Stomach (tissue), 9 donors: ENCODE measurements around the gene TMEM47. TPM values are rescaled to one million over a fixed set of nuclear protein-coding genes. Genes with fewer than 3 reads are reported as not detected.

Source experiments
- DNase-seq, 2 donors: peaks; one replicate each; pipeline versions ENCODE4 v3.0.0 to v3.0.0-alpha.2; 2013 to 2019
- H3K27ac ChIP-seq, 5 donors: fragments of 200-600 bp in 4 of 5; sonication (generic) in 4 of 5; one replicate each; pipeline ENCODE4 v1.5.1; 2013 to 2019; ENCODE audit warnings: mild to moderate bottlenecking in 1 of 5, moderate library complexity in 1 of 5
- H3K27me3 ChIP-seq, 3 donors: fragments of 200-600 bp; sonication (generic); one replicate each; pipeline ENCODE4 v1.5.1; 2017 to 2019; ENCODE audit warnings: mixed run types in 1 of 3
- H3K36me3 ChIP-seq, 4 donors: fragments of 200-600 bp; sonication (generic); 1 replicate in 3 of 4; 2 replicates in 1 of 4; pipeline ENCODE4 v1.5.1; 2016 to 2019
- H3K4me1 ChIP-seq, 4 donors: fragments of 200-600 bp; sonication (generic); one replicate each; pipeline ENCODE4 v1.5.1; 2016 to 2019
- H3K4me3 ChIP-seq, 4 donors: fragments of 200-600 bp; sonication (generic) in 3 of 4; one replicate each; pipeline ENCODE4 v1.5.1; 2016 to 2019; ENCODE audit warnings: mild to moderate bottlenecking in 1 of 4
- H3K9me3 ChIP-seq, 4 donors: fragments of 200-600 bp; sonication (generic); one replicate each; pipeline ENCODE4 v1.5.1; 2016 to 2019
- EP300 ChIP-seq: sonication (generic); formaldehyde crosslinking; IDR thresholded peaks from one replicate; pipeline ENCODE4 v1.6.1; 2017; ENCODE audit warnings: antibody characterized with exemption
- POLR2A ChIP-seq, 4 donors: fragments of 450-650 bp; IDR thresholded peaks; one replicate each; pipeline ENCODE4 v1.6.1; 2016; ENCODE audit warnings: antibody characterized with exemption in 4 of 4, control low read depth in 2 of 4, mild to moderate bottlenecking in 1 of 4, moderate library complexity in 1 of 4
- POLR2AphosphoS5 ChIP-seq, 3 donors: sonication (generic); formaldehyde crosslinking; IDR thresholded peaks; one replicate each; pipeline ENCODE4 v1.6.1; 2016; ENCODE audit warnings: antibody characterized with exemption in 3 of 3
- WGBS, 5 donors: extraction: QIAGEN DNeasy Blood & Tissue Kit in 3 of 5; methylation state at CpG; one replicate each; pipeline versions ENCODE4 v1.1.5 to v1.1.7; 2013 to 2018; 5-methylcytosine and 5-hydroxymethylcytosine counted together
- intact Hi-C: fragments of 100-400 bp; cut with DNase I; formaldehyde crosslinking; loops from one replicate; pipeline ENCODE4 v1.15.1; 2023; ENCODE audit warnings: low total_unique reads
- polyA plus RNA-seq, 3 donors: library from polyadenylated mRNA; stranded (reverse); fragments of 200-250 nt; gene quantifications; one replicate each; pipeline ENCODE4 v1.2.3, GENCODE V29; 2013
- total RNA-seq, 5 donors: library from RNA; depleted of rRNA; stranded (reverse); fragments of >200 nt; gene quantifications; one replicate each; pipeline versions ENCODE4 v1.1.0 to v1.2.3, GENCODE V29; 2014 to 2016
- TF ChIP-seq, protein P1 (sequence below), 7 experiments: fragments of 450-650 bp in 4 of 7; fragments of 200-600 bp in 3 of 7; sonication (generic) in 3 of 7; IDR thresholded peaks; one replicate each; pipeline ENCODE4 v1.5.1; 2016 to 2019; ENCODE audit warnings: antibody characterized with exemption in 7 of 7, control low read depth in 2 of 7, mild to moderate bottlenecking in 1 of 7
- donor health status: healthy with polysubstance abuse.
- donor health status: Bipolar disorder and iron deficiency.
- donor health status: healthy.

Gene TMEM47
- total and polyA plus RNA-seq, 8 donors: 5.2 to 49.2 (median 10.9) TPM

DNA sequence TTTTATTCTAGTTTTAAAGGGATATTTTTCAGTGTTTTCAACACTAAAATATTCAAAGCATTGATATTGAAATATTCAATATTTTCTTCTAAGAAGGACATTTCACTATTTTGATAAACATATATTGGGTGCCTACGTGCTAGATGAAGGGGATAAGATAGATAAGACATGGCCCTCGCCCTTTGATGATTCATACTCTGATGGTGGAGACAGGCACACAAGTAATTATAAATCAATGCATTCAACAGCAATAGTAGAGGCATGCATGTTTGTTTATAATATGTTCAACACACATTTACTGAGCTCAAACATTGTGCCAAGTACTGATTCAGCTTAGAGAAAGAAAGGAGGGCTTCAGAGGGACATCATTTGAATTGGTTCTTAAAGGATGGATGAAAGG is 22.7 kb downstream of the TMEM47 start:
- Histone ChIP-seq H3K9me3 (no peaks in the 10 kb centered on the region), H3K4me1 (no peaks in the 10 kb centered on the region), H3K4me3 (no peak overlapping the region), H3K36me3 (no peaks in the 10 kb centered on the region), H3K27me3 (no peaks in the 10 kb centered on the region), H3K27ac (no peak overlapping the region)
- 13 to 64% (median 39%) methylated on average over 2 of the region's 2 CpGs for WGBS, 5 donors
- intact Hi-C loops: no loop called here
- DNase-seq: no peak
- TF ChIP-seq EP300 (no peak), POLR2A (IDR thresholded peaks at IDR 0.05) (no peak), POLR2AphosphoS5 (IDR thresholded peaks at IDR 0.05) (no peak)
- TF ChIP-seq, protein P1, sequence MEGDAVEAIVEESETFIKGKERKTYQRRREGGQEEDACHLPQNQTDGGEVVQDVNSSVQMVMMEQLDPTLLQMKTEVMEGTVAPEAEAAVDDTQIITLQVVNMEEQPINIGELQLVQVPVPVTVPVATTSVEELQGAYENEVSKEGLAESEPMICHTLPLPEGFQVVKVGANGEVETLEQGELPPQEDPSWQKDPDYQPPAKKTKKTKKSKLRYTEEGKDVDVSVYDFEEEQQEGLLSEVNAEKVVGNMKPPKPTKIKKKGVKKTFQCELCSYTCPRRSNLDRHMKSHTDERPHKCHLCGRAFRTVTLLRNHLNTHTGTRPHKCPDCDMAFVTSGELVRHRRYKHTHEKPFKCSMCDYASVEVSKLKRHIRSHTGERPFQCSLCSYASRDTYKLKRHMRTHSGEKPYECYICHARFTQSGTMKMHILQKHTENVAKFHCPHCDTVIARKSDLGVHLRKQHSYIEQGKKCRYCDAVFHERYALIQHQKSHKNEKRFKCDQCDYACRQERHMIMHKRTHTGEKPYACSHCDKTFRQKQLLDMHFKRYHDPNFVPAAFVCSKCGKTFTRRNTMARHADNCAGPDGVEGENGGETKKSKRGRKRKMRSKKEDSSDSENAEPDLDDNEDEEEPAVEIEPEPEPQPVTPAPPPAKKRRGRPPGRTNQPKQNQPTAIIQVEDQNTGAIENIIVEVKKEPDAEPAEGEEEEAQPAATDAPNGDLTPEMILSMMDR (IDR thresholded peaks at IDR 0.05): no peak

DNA sequence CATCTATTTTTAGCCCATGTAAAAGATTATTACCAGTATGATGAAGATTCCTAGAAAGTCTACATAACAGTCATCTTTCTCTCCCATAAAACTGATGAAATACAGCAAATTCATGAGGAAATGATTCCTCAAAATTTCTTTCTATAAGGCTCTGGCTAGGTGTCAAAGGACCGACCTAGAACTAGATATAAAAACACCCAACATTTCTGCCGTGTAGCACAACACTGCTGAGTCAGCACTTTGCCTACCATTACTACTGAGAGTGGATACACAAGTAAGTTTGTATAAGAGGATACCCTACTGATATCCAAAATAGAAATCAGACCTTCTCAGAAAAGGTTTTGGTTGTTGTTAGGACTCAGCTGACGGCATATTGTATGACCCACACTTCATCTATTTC is 24.7 kb downstream of the TMEM47 start:
- Histone ChIP-seq H3K9me3 (no peaks in the 10 kb centered on the region), H3K4me1 (no peaks in the 10 kb centered on the region), H3K4me3 (no peak overlapping the region), H3K27ac (no peak overlapping the region), H3K36me3 (no peaks in the 10 kb centered on the region), H3K27me3 (no peaks in the 10 kb centered on the region)
- 67 to 80% (median 72%) methylated on average over 3 of the region's 3 CpGs for WGBS, 5 donors
- TF ChIP-seq POLR2A (IDR thresholded peaks at IDR 0.05): no peak
- no peak for TF ChIP-seq EP300
- TF ChIP-seq POLR2AphosphoS5 (IDR thresholded peaks at IDR 0.05): no peak
- TF ChIP-seq, protein P1 (IDR thresholded peaks at IDR 0.05): no peak
- DNase-seq: peak in 1 of 2 donors; percentile 3
- intact Hi-C loops: no loop called here

DNA sequence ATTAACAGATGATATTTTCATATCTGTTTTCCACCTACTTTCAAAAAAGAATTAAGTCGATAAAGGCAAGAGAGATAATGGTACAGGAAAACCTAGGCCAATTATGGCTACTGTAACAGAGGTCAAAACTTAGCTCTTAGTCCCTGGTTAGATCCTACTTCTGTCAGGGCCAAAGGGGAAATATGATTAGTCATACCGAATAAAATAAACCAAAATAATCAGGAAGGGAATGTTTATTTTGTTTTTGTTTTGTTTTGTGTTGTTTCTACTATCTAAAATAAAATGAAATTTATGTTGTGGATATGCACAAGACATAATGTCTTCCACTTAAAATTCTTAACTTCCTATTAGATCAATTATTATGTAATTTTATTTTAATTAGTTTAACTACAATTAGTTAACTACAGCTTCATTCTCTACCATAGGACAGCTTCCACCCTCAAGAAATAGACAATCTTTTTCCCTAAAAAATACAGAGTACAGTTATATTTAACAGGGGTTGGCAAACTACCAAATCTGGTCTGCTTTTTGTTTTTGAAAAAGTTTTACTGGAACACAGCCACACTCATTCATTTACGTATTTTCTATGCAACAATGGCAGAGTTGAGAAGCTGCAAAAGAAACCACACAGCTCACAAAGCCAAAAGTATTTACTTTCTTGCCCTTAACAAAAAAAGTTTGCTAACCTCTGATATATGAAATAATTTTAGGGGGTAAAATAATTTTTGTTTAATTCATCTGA is 25.4 kb downstream of the TMEM47 start:
- peak in 1 of 2 donors; percentile 54 for DNase-seq

DNA sequence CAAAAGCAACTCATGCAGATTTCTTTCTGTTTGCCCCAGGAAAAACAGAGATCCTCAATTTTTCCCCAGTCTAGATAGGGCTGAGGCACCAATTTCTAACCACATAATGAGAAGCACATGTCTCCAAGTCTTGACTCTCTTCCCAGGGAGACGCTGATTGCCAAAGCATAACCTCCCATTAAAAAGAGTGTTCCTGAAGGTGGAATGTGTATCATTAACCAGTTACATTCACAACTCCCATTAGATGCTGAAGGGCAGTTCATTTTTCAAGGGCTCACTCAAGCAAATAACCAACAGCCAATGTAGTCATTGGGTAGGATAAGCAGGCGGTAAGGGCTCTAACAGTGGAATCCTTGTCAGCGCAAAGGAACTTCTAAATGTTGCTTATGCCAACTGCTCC is 27.5 kb downstream of the TMEM47 start:
- 58 to 79% (median 75%) methylated on average over 3 of the region's 3 CpGs for WGBS, 5 donors
- no peaks in the 10 kb centered on the region for H3K27me3 ChIP-seq
- no peak for TF ChIP-seq POLR2A (IDR thresholded peaks at IDR 0.05)
- TF ChIP-seq EP300: no peak
- TF ChIP-seq POLR2AphosphoS5 (IDR thresholded peaks at IDR 0.05): no peak
- TF ChIP-seq, protein P1 (IDR thresholded peaks at IDR 0.05): no peak
- no peak overlapping the region for H3K4me3 ChIP-seq
- no peaks in the 10 kb centered on the region for H3K4me1 ChIP-seq
- DNase-seq: peak in 1 of 2 donors; percentile 4
- no peaks in the 10 kb centered on the region for H3K36me3 ChIP-seq
- no peak overlapping the region for H3K27ac ChIP-seq
- no peaks in the 10 kb centered on the region for H3K9me3 ChIP-seq
- intact Hi-C loops: no loop called here

More for the DNA sequence above, 25.4 kb downstream of the TMEM47 start:
- no peaks in the 10 kb centered on the region for H3K27me3 ChIP-seq
- intact Hi-C loops: no loop called here
- no peaks in the 10 kb centered on the region for H3K36me3 ChIP-seq
- H3K4me1 ChIP-seq: no peaks in the 10 kb centered on the region
- H3K27ac ChIP-seq: no peak overlapping the region
- 24 to 51% (median 47%) methylated on average over 3 of the region's 3 CpGs for WGBS, 5 donors
- TF ChIP-seq POLR2AphosphoS5 (IDR thresholded peaks at IDR 0.05) (no peak), EP300 (no peak), POLR2A (IDR thresholded peaks at IDR 0.05) (no peak)
- TF ChIP-seq, protein P1 (IDR thresholded peaks at IDR 0.05): no peak
- no peaks in the 10 kb centered on the region for H3K9me3 ChIP-seq
- H3K4me3 ChIP-seq: no peak overlapping the region
